CD4-positive, alpha-beta T cell treated with Interleukin-21 for 1 hour (primary cell): ENCODE results near the gene SMARCB1.

ENCODE experiments used
- DNase-seq: peaks from one replicate; pipeline ENCODE4 v3.0.0-alpha.2; 2020

The SMARCB1 gene

GRCh38 chr22:23762842-23763578 is 23.8 kb upstream of the SMARCB1 start, which contains the start of gene C22orf15:
TSS of gene C22orf15 (plus strand) at chr22:23762990. CDS start at chr22:23763307, 317 bp downstream.
- no peak for DNase-seq

DNA sequence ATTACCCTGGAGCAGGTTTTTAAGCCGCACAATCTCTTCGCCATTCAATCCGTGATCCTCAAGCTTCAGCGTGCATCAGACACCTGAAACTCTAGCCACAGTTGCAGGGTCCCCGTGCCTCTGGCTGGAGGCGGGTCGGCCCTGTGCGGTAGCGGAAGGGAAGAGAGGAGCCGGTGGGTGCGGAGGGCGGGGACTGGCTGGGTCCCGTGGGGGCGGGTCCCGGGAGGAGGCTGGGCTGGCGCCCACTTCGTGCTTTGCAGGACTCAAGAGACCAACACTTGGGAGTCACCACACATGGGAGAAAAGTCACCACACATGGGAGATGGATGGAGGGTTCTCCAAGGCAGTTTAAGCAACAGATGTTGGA is 23.2 kb upstream of the SMARCB1 start:
- peak; percentile 43 for DNase-seq

- DNase-seq, result no peak
These were observed 22.8 kb upstream of the SMARCB1 start for GRCh38 chr22:23763954-23764353.

- DNase-seq, result no peak
These were observed 21.6 kb upstream of the SMARCB1 start for GRCh38 chr22:23764899-23765881.

DNA sequence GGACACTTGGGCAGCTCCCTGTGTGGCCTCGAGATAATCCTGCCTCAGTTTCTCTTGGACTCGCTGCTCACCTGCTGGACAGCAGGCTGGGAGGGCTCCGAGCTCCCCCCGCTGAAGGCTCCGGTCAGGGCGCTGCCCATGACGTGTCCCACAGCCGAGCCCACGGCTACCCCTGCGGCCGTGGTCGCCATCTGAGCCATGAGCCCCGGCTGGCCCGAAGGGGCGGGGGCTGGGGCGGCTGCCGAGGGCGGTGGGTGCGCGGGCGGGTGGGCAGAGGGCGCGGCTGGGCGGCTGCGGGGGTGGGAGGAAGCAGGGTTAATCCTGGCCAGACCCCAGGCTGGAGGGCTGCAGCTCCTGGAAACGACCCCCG is 19.5 kb upstream of the SMARCB1 start:
- DNase-seq, result no peak

DNA sequence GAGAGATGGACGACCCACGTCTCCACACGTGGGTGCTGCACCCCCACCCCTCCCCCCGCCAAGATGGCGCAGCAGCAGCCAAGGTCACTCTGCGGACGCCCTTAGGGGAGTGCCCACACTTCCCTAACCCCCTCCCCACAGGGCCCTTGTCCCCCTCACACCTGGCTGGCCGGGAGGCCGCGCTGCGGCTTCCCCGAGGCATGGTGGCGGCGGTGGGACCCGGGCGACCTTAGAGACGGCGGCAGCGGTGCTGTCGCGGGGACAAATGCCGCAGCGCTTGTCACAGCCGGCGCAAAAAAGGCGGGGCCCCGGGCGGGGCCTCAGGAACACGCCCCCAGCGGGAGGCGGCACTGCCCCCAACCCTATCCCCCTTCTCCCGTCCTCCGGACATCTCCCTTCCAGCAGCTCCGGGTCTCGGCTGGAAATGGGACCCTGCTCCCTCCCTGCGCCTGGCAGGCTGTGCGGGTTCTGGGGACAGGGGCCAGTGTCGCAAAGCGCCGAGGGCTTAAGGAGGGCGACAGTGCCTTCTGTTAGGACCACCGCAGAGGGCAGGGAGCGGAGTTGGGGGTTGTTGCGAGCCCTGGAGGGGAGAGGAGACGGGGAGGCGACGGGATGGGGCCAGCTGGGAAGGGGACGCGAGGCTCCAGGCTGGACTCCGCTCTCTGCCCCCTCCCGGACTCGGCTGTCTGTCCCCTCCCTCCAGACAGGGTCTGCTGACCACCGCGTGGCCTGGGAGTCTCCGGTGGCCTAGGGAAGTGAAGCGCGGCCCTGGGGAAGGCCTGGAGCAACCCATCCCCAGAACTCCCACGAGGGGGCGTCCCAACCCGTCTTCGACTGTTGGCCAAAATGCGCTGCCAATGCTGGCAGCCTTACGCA is 18.9 kb upstream of the SMARCB1 start, which contains the start of gene CHCHD10:
TSS of gene CHCHD10 (minus strand) at position 300 of the 876 bp plus-strand sequence. CDS start at position 202, 98 bp downstream.
- DNase-seq, result peak; percentile 75

GRCh38 chr22:23769321-23769965 is 17.3 kb upstream of the SMARCB1 start:
- no peak for DNase-seq

DNA sequence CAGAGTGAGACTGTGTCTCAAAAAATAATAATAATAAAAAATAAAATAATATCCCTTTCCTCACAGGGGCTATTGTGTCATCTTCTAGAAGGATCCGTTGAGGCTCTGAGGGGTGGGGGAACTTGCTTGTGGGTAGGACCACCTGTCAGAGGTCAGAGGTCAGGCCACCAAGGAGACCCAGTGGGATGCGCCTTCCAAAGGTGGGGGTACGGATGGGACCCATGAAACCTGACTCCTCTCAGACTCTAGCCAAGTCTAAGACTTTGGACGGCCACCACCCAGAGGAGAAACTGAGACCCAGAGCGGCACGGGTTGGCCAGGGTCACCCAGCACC is 14.5 kb upstream of the SMARCB1 start:
- DNase-seq, result no peak

GRCh38 chr22:23772649-23773473 is 13.9 kb upstream of the SMARCB1 start, which contains the start of gene MMP11:
TSS of gene MMP11 (plus strand) at chr22:23772849. CDS start at chr22:23772871, 22 bp downstream.
- DNase-seq, result peak; percentile 58

GRCh38 chr22:23773483-23774113 is 13.2 kb upstream of the SMARCB1 start:
- no peak for DNase-seq

DNA sequence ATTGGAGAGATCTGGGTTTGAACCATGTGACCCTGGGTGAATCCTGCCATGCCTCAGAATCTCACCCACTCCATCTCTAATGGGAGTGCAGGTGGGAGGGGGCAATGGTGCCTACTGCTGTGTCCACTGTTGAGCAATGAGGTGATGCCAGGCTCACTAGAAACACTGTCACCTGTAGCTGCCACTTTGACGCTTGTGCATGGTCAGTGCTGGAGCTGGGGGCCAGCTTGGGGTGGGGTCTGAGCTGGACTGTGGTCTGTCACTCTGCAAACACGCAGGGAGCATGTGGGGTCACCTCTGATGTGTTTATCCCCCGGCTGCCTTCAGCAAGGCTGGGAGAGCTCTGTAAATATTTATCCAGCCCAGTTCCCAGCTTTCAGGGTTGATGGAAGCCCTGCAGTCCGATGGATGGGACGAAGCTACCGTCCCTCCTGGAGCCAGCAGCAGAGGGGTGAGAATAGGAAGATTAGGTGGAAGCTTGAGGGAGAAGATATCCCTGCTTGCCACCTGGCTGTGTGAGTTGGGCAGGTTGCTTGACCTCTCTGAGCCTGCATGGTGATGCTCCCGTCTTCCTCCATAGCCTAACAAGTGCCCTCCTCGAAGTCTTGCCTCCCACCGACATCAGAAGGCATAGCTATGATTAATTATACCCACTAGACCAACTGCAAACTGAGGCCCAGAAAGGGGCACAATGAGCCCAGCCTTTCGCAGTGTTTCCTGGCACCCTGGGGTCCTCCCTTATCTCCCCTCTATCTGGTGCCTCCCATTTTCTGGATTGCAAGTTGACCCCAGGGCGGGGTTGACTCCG is 12.4 kb upstream of the SMARCB1 start:
- no peak for DNase-seq

- DNase-seq, result no peak
These were observed 11.8 kb upstream of the SMARCB1 start for GRCh38 chr22:23774922-23775436.

- DNase-seq, result no peak
These were observed 10.9 kb upstream of the SMARCB1 start for GRCh38 chr22:23775779-23776375.

DNA sequence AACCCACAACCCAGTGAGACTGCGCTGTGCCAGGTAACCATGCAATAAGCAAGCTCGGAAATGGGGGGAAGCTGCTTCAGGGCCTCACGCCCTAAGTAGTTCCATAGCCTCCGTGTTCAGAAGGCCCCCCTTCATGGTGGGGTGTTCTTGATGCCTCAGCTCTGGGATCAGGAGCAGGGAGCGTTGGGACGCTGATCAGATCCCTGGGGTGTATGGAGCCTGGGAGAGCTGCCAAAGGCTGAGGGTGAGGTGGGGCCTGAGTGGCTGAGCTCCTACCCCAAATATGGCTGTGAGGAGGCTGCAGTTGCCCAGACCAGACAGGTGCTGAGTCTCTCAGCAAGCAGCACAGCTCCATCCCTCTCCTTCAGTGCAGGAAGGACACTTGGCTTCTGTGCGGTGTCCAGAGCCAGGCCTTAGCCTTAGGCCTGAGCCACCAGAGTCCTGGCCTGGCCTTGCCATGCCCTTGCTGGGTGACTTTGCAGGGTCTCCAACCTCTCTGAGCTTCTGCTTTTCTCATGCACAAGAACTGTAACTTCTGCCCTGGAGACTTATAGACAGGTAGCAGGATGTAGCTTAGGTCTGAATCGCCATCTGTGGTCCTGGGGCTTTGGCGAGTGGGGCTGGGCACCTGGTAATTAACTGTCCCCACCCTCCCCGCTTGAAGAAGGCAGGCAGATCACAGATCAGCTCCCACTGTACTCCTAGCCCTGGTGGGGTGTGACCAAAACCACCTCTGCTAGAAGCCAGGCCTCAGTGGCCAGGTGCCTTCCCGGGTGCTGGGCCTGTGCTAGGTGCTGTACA is 8.8 kb upstream of the SMARCB1 start:
- DNase-seq, result no peak

GRCh38 chr22:23778577-23778900 is 8.2 kb upstream of the SMARCB1 start:
- no peak for DNase-seq

DNA sequence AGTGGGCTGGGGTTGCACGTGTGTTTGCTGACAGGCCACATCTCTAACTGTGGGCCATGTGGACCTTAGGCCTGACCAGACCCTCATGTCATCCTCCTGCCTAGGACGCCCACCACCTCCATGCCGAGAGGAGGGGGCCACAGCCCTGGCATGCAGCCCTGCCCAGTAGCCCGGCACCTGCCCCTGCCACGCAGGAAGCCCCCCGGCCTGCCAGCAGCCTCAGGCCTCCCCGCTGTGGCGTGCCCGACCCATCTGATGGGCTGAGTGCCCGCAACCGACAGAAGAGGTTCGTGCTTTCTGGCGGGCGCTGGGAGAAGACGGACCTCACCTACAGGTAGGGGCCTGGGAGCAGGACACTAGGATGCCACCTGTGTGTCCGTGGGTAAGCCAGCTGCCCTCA is 7.7 kb upstream of the SMARCB1 start:
- DNase-seq, result no peak

- DNase-seq, result no peak
These were observed 7.0 kb upstream of the SMARCB1 start for GRCh38 chr22:23779731-23780130.

DNA sequence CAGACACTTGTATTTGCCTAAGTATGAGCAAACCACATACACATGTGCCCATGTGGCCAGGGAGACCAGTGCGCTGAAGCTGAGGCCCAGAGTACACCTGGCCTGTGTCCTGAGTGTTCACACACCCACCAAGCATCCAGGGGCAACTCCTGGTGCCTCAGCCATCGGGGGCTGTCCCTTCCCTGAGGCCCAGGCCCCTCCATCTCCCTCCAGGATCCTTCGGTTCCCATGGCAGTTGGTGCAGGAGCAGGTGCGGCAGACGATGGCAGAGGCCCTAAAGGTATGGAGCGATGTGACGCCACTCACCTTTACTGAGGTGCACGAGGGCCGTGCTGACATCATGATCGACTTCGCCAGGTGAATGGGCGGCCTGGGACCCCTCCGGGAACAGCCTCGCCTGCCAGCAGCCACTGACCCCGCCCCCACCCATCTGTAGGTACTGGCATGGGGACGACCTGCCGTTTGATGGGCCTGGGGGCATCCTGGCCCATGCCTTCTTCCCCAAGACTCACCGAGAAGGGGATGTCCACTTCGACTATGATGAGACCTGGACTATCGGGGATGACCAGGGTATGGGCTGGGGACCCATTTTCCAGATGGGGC is 6.5 kb upstream of the SMARCB1 start:
- DNase-seq, result no peak
